OCI-LY7 (cell line): Measurements from ENCODE around the gene OR51D1.

ENCODE experiments used
- EZH2phosphoT487 ChIP-seq: fragments of 200-600 bp; sonication (generic); IDR thresholded peaks from 2 replicates; pipeline ENCODE4 v1.6.1; 2018; ENCODE audit warnings: low read depth, borderline replicate concordance, mild to moderate bottlenecking, mixed run types, antibody characterized with exemption, low read length, moderate library complexity, mixed read lengths
- TF ChIP-seq, protein P1 (sequence below): fragments of 200-600 bp; sonication (generic); conservative IDR thresholded peaks from 2 replicates; pipeline ENCODE4 v1.5.1; 2014; ENCODE audit warnings: mild to moderate bottlenecking, antibody characterized with exemption, low read length, moderate library complexity, mixed read lengths

DNA sequence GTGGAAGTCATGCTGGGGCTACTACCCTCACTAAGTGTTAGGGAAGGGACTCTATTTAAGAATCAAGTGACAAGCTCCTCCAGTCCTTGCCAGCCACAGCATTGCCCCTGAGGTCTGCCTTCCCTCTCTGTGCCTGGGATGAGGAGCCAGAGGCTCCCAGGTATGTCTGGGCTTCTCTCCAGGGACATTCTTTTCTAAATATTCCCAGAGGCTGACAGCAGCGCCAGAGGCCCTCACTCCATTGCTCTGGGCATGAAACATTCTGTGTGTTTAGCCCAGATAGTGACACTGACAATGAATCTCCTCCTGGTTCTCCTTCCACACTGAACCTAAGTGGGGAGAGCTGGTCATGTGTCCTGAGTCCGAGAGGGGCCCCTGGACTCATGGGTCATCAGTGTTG is 8.7 kb downstream of the OR51D1 start:
- TF ChIP-seq, protein P1, sequence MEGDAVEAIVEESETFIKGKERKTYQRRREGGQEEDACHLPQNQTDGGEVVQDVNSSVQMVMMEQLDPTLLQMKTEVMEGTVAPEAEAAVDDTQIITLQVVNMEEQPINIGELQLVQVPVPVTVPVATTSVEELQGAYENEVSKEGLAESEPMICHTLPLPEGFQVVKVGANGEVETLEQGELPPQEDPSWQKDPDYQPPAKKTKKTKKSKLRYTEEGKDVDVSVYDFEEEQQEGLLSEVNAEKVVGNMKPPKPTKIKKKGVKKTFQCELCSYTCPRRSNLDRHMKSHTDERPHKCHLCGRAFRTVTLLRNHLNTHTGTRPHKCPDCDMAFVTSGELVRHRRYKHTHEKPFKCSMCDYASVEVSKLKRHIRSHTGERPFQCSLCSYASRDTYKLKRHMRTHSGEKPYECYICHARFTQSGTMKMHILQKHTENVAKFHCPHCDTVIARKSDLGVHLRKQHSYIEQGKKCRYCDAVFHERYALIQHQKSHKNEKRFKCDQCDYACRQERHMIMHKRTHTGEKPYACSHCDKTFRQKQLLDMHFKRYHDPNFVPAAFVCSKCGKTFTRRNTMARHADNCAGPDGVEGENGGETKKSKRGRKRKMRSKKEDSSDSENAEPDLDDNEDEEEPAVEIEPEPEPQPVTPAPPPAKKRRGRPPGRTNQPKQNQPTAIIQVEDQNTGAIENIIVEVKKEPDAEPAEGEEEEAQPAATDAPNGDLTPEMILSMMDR: no peak
- no peak for TF ChIP-seq EZH2phosphoT487
